HG03045 (cell line): ENCODE measurements around the gene NLGN4Y.

Experiments
- ATAC-seq: cut with Tn5 transposase; IDR thresholded peaks from one replicate; pipeline ENCODE4 v1.9.1; 2021; ENCODE audit warnings: mild to moderate bottlenecking, moderate library complexity; ENCODE audit not compliant: unreplicated experiment

NLGN4Y gene

GRCh38 chrY:14644157-14644952 lies 120.0 kb downstream of the NLGN4Y start:
- no peak for ATAC-seq

- no peak for ATAC-seq
These were observed 154.9 kb downstream of the NLGN4Y start for GRCh38 chrY:14679181-14679580.

GRCh38 chrY:14694543-14694942 lies 170.2 kb downstream of the NLGN4Y start:
- ATAC-seq = no peak

- ATAC-seq = no peak
These were observed 183.8 kb downstream of the NLGN4Y start for GRCh38 chrY:14708158-14708557.

GRCh38 chrY:14741596-14741995 lies 217.3 kb downstream of the NLGN4Y start:
- no peak for ATAC-seq

GRCh38 chrY:14748329-14748728 lies 224.0 kb downstream of the NLGN4Y start:
- ATAC-seq = no peak

- no peak for ATAC-seq
These were observed 231.2 kb downstream of the NLGN4Y start for GRCh38 chrY:14755571-14755970.

- ATAC-seq = no peak
These were observed 238.6 kb downstream of the NLGN4Y start for GRCh38 chrY:14762903-14763302.

- no peak for ATAC-seq
These were observed 239.3 kb downstream of the NLGN4Y start for GRCh38 chrY:14763600-14763999.

- no peak for ATAC-seq
These were observed 253.9 kb downstream of the NLGN4Y start for GRCh38 chrY:14778208-14778607.

GRCh38 chrY:14793104-14793503 lies 268.8 kb downstream of the NLGN4Y start:
- no peak for ATAC-seq

- ATAC-seq = no peak
These were observed 269.3 kb downstream of the NLGN4Y start for GRCh38 chrY:14793674-14794073.

GRCh38 chrY:14798010-14798409 lies 273.7 kb downstream of the NLGN4Y start:
- no peak for ATAC-seq

GRCh38 chrY:14801096-14801495 lies 276.8 kb downstream of the NLGN4Y start:
- ATAC-seq = no peak

- ATAC-seq = no peak
These were observed 277.8 kb downstream of the NLGN4Y start for GRCh38 chrY:14802125-14802524.

GRCh38 chrY:14804041-14804440 lies 279.7 kb downstream of the NLGN4Y start:
- ATAC-seq = no peak

GRCh38 chrY:14818452-14818851 lies 294.1 kb downstream of the NLGN4Y start:
- no peak for ATAC-seq

GRCh38 chrY:14822201-14822600 lies 297.9 kb downstream of the NLGN4Y start:
- ATAC-seq = no peak

GRCh38 chrY:14822906-14823305 lies 298.6 kb downstream of the NLGN4Y start:
- ATAC-seq = no peak

GRCh38 chrY:14824583-14824982 lies 300.3 kb downstream of the NLGN4Y start:
- ATAC-seq = no peak

GRCh38 chrY:14825728-14826127 lies 301.4 kb downstream of the NLGN4Y start:
- ATAC-seq = no peak

- no peak for ATAC-seq
These were observed 304.2 kb downstream of the NLGN4Y start for GRCh38 chrY:14828531-14828930.

GRCh38 chrY:14829366-14829885 lies 305.1 kb downstream of the NLGN4Y start:
- ATAC-seq = no peak
